H1 (cell line): Measurements from ENCODE around the gene ABCB7. TPM values are rescaled to one million over a fixed set of nuclear protein-coding genes. Genes with fewer than 3 reads are reported as not detected.
"Not testable (repeated sequence)": the region's sequence is repeated elsewhere in the genome, so short reads cannot be mapped to it uniquely, and the experiment has no call there.

Source experiments
- CTCF ChIA-PET: fragments of 300-600 bp; sonication (Branson Sonifier 250); formaldehyde crosslinking; loops from one replicate; lab custom pipeline; 2021; ENCODE audit not compliant: partially characterized antibody; lab: Charles Lee
- POLR2A ChIA-PET: fragments of 300-600 bp; sonication (Branson Sonifier 250); formaldehyde crosslinking; loops from one replicate; lab custom pipeline; 2021; ENCODE audit warnings: inconsistent platforms; ENCODE audit not compliant: partially characterized antibody; lab: Charles Lee
- DNase-seq, 2 experiments: peaks; one replicate each; pipeline versions ENCODE4 v3.0.0 to v3.0.0-alpha.2; 2010 to 2022; ENCODE audit warnings: low spot score in 2 of 2, low read depth in 1 of 2, mixed read lengths in 1 of 2
- FAIRE-seq: peaks from 2 replicates; lab custom pipeline; 2011; peaks lifted over from hg19 to GRCh38; lab: Jason Lieb, UNC
- H2AFZ ChIP-seq: 2 replicates; pipeline ENCODE4 v1.8.1; 2012; ENCODE audit warnings: low read length, inconsistent platforms
- H2AK5ac ChIP-seq: 2 replicates; pipeline ENCODE4 v1.6.1; 2013; ENCODE audit warnings: low read depth, low read length
- H2BK120ac ChIP-seq: replicated peaks from 2 replicates; pipeline ENCODE3; 2013; ENCODE audit warnings: low read depth, low read length, inconsistent platforms
- H2BK12ac ChIP-seq: 2 replicates; pipeline ENCODE4 v1.6.1; 2013; ENCODE audit warnings: low read depth, low read length
- H2BK15ac ChIP-seq: 2 replicates; pipeline ENCODE4 v1.6.1; 2013; ENCODE audit warnings: low read length
- H2BK20ac ChIP-seq: 2 replicates; pipeline ENCODE4 v1.6.1; 2013; ENCODE audit warnings: low read length
- H2BK5ac ChIP-seq: 2 replicates; pipeline ENCODE4 v1.6.1; 2013; ENCODE audit warnings: low read depth, low read length
- H3K14ac ChIP-seq: 2 replicates; pipeline ENCODE4 v1.6.1; 2013; ENCODE audit warnings: inconsistent platforms; ENCODE audit not compliant: insufficient read length
- H3K18ac ChIP-seq: 2 replicates; pipeline ENCODE4 v1.6.1; 2013; ENCODE audit warnings: low read length; ENCODE audit errors: extremely low read depth
- H3K23ac ChIP-seq: 2 replicates; pipeline ENCODE4 v1.6.1; 2013; ENCODE audit warnings: inconsistent platforms; ENCODE audit not compliant: insufficient read length
- H3K23me2 ChIP-seq: 2 replicates; pipeline ENCODE4 v1.6.1; 2013; ENCODE audit warnings: low read depth, low read length
- H3K27ac ChIP-seq: 2 replicates; pipeline ENCODE4 v1.6.1; 2011; ENCODE audit warnings: low read depth, low read length, inconsistent platforms
- H3K27me3 ChIP-seq, 4 experiments: replicated peaks in 1 of 4; 1 replicate in 1 of 4; 2 replicates in 3 of 4; pipeline versions ENCODE4 v1.6.1 to v1.8.1; 2011 to 2013; ENCODE audit warnings: low read length in 3 of 4, mild to moderate bottlenecking in 3 of 4, inconsistent platforms in 2 of 4, mixed read lengths in 2 of 4, moderate library complexity in 1 of 4; ENCODE audit not compliant: control insufficient read depth in 3 of 4, insufficient read depth in 3 of 4; ENCODE audit errors: extremely low read depth in 1 of 4
- H3K36me3 ChIP-seq, 4 experiments: 2 replicates each; pipeline versions ENCODE4 v1.6.1 to v1.8.1; 2011 to 2013; ENCODE audit warnings: mild to moderate bottlenecking in 4 of 4, low read length in 3 of 4, moderate library complexity in 2 of 4, control low read depth in 1 of 4, inconsistent platforms in 1 of 4; ENCODE audit not compliant: insufficient read depth in 4 of 4, control insufficient read depth in 2 of 4
- H3K4ac ChIP-seq: replicated peaks from 2 replicates; pipeline ENCODE3; 2013; ENCODE audit warnings: low read length, low read depth, mixed read lengths, inconsistent platforms; ENCODE audit not compliant: insufficient read length
- H3K4me1 ChIP-seq, 4 experiments: replicated peaks in 1 of 4; 1 replicate in 1 of 4; 2 replicates in 3 of 4; pipeline versions ENCODE4 v1.6.1 to v1.8.1; 2011 to 2013; ENCODE audit warnings: low read length in 3 of 4, inconsistent platforms in 2 of 4, mixed read lengths in 1 of 4; ENCODE audit not compliant: insufficient read depth in 4 of 4, control insufficient read depth in 3 of 4
- H3K4me2 ChIP-seq, 2 experiments: 2 replicates each; pipeline versions ENCODE4 v1.6.1 to v1.8.1; 2011 to 2013; ENCODE audit warnings: low read depth in 2 of 2, low read length in 2 of 2, control low read depth in 1 of 2, inconsistent platforms in 1 of 2, mild to moderate bottlenecking in 1 of 2; ENCODE audit not compliant: insufficient read depth in 1 of 2
- H3K4me3 ChIP-seq, 4 experiments: fragments of 200-600, 300-600 bp in 1 of 4; sonication (generic), shearing (Covaris generic), sonication (Bioruptor Twin) in 1 of 4; 2 replicates each; pipeline versions ENCODE4 v1.5.1 to v1.8.1; 2011 to 2016; ENCODE audit warnings: low read length in 4 of 4, low read depth in 3 of 4, control low read depth in 2 of 4, inconsistent platforms in 2 of 4, mild to moderate bottlenecking in 2 of 4, mixed read lengths in 1 of 4, moderate library complexity in 1 of 4; ENCODE audit not compliant: insufficient read depth in 2 of 4; ENCODE audit errors: extremely low read depth in 1 of 4
- H3K56ac ChIP-seq: replicated peaks from 2 replicates; pipeline ENCODE3; 2013; ENCODE audit warnings: low read depth, mild to moderate bottlenecking, mixed read lengths, low read length, inconsistent platforms; ENCODE audit not compliant: insufficient read length
- H3K79me1 ChIP-seq: 2 replicates; pipeline ENCODE4 v1.6.1; 2013; ENCODE audit warnings: low read depth, low read length, control low read depth
- H3K79me2 ChIP-seq, 2 experiments: 2 replicates each; pipeline versions ENCODE4 v1.6.1 to v1.8.1; 2012 to 2013; ENCODE audit warnings: low read length in 2 of 2, mild to moderate bottlenecking in 2 of 2, inconsistent platforms in 1 of 2; ENCODE audit not compliant: insufficient read depth in 2 of 2, control insufficient read depth in 1 of 2
- H3K9ac ChIP-seq, 4 experiments: replicated peaks in 1 of 4; 1 replicate in 1 of 4; 2 replicates in 3 of 4; pipeline versions ENCODE4 v1.6.1 to v1.8.1; 2011 to 2013; ENCODE audit warnings: low read depth in 3 of 4, low read length in 3 of 4, control low read depth in 2 of 4, mild to moderate bottlenecking in 2 of 4, moderate library complexity in 2 of 4, inconsistent platforms in 1 of 4; ENCODE audit errors: extremely low read depth in 1 of 4
- H3K9me3 ChIP-seq, 2 experiments: 2 replicates each; pipeline versions ENCODE4 v1.6.1 to v1.8.1; 2012 to 2013; ENCODE audit warnings: mild to moderate bottlenecking in 2 of 2, moderate library complexity in 2 of 2, control low read depth in 1 of 2, inconsistent platforms in 1 of 2, low read depth in 1 of 2, low read length in 1 of 2, mixed read lengths in 1 of 2; ENCODE audit not compliant: insufficient read depth in 2 of 2
- H4K20me1 ChIP-seq, 2 experiments: replicated peaks in 1 of 2; 2 replicates each; pipeline versions ENCODE3 to v1.8.1; 2011 to 2013; ENCODE audit warnings: inconsistent platforms in 2 of 2, low read length in 2 of 2, mild to moderate bottlenecking in 1 of 2; ENCODE audit not compliant: insufficient read depth in 2 of 2, control insufficient read depth in 1 of 2
- H4K5ac ChIP-seq: 2 replicates; pipeline ENCODE4 v1.6.1; 2013; ENCODE audit warnings: low read length, low read depth, mixed read lengths, inconsistent platforms; ENCODE audit not compliant: insufficient read length
- H4K8ac ChIP-seq: 2 replicates; pipeline ENCODE4 v1.8.0; 2013; ENCODE audit warnings: mild to moderate bottlenecking, moderate library complexity, low read length, inconsistent platforms; ENCODE audit not compliant: insufficient read depth; ENCODE audit errors: extremely low read depth
- H4K91ac ChIP-seq: replicated peaks from 2 replicates; pipeline ENCODE3; 2013; ENCODE audit warnings: low read length, mixed read lengths, inconsistent platforms; ENCODE audit not compliant: insufficient read length
- WGBS, 2 experiments: shearing (Covaris generic) in 1 of 2; methylation state at CpG; one replicate each; pipeline versions ENCODE4 v1.1.6 to v1.1.7; 2013 to 2015; ENCODE audit warnings: low lambda C conversion rate in 2 of 2, mixed read lengths in 2 of 2, inconsistent platforms in 1 of 2, low coverage in 1 of 2, missing lambda C conversion rate in 1 of 2; ENCODE audit not compliant: insufficient replicate concordance in 2 of 2, insufficient coverage in 1 of 2, insufficient read length in 1 of 2; ENCODE audit errors: extremely low coverage in 1 of 2, missing lambda C conversion rate in 1 of 2; 5-methylcytosine and 5-hydroxymethylcytosine counted together
- polyA plus RNA-seq, 7 experiments: library from polyadenylated mRNA; depleted of rRNA in 3 of 7; stranded (reverse) in 5 of 7; unstranded in 2 of 7; fragments of >200 nt in 5 of 7; fragments of 200-250 nt in 2 of 7; gene quantifications; 1 replicate in 5 of 7; 2 replicates in 1 of 7; 4 replicates in 1 of 7; pipeline versions ENCODE4 v1.2.1 to v1.2.3, GENCODE V29; 2011 to 2013; ENCODE audit warnings: missing spikeins in 2 of 7, mixed read lengths in 2 of 7
- total RNA-seq: library from RNA; stranded (reverse); fragmentation: NEBNext Ultra II Directional; extraction: Animal tissue kit (Norgen Biotek cat#: 25700); gene quantifications from 2 replicates; pipeline ENCODE4 v1.2.1, GENCODE V29; 2021

ABCB7 gene
- total and polyA plus RNA-seq, 2 of the 8 experiments (the other 6 are each of a cell fraction or from before 2014, with no cell fraction given), result 24.3 to 43.3 TPM

DNA sequence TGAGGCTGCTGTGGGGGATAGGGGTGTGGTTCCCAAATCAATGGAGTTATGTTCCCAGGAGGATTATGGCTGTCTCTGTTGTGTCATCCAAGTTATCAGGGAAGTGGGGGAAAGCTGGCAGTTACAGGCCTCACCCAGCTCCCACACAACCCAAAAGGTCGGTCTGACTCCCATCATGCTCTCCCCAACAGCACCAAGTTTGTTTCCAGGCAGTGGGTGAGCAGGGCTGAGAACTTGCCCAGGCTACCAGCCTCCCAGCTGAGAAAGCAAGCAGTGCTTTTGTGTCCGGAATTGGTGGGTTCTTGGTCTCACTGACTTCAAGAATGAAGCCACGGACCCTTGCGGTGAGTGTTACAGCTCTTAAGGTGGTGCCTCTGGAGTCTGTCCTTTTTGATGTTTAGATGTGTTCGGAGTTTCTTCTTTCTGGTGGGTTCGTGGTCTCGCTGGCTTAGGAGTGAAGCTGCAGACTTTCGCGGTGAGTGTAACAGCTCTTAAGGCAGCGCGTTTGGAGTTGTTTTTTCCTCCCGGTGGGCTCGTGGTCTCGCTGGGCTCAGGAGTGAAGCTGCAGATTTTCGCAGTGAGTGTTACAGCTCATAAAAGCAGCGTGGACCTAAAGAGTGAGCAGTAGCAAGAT, 16.3 kb upstream of the ABCB7 start:
- H4K20me1 ChIP-seq, H4K91ac ChIP-seq, H2AK5ac ChIP-seq, H2BK20ac ChIP-seq, H2BK12ac ChIP-seq, H3K27ac ChIP-seq, H2BK120ac ChIP-seq, H3K18ac ChIP-seq, FAIRE-seq, H3K4me1 ChIP-seq, H3K79me1 ChIP-seq, CTCF ChIA-PET, H3K23me2 ChIP-seq, H2BK5ac ChIP-seq, H2AFZ ChIP-seq, H3K4me2 ChIP-seq, H3K23ac ChIP-seq, H3K36me3 ChIP-seq, H3K56ac ChIP-seq, H3K9ac ChIP-seq, H4K8ac ChIP-seq, H4K5ac ChIP-seq, H3K9me3 ChIP-seq, H3K27me3 ChIP-seq, H3K79me2 ChIP-seq, H3K4me3 ChIP-seq, H3K14ac ChIP-seq, H3K4ac ChIP-seq, H2BK15ac ChIP-seq, DNase-seq: not testable (repeated sequence)
- POLR2A ChIA-PET, result interaction anchor here (0.5 to 1.3 kb wide), 2 partner anchors 16 to 36 kb away, joined by 3 read pairs; partner anchors contain the start of gene ABCB7
- WGBS, 2 experiments, result 94% methylated on average over 6 of the region's 16 CpGs; no CpG with 5 or more reads in 1 of the 2 experiments
